ENCODE results near the gene ERF.

DNA sequence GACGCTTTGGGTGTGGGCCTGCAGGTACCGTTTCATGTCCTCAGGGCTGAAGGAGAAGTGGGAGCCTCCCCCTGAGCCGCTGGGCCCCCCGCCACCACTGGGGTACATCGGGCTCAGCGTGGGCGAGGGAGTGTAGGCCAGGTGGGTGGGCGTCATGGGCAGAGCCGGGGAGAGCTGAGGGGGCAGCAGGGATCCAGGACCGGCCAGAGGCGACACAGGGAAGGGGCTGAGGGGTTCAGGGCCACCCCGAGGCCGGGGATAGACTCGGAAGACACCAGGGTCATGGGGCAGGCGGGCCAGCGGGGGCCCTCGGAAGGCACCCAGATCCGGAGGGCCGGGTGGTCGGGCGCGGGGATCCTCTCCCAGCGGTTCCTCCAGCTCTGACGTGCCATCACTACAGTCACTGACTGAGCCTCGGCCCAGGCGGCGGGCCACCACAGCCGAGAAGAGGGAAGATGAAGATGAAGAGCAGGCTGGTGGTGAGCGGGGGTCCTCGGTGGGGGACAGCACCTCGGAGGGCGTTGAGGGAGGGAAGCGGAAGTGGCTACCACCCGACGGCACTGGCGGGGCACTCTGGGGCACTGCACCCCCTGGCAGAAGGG is 5.7 kb downstream of the ERF start:
- TF ChIP-seq EZH2 (IDR thresholded peaks at IDR 0.05; ENCODE audit: insufficient read depth, poor library complexity, severe bottlenecking) (no peak), EZH2phosphoT487 (IDR thresholded peaks at IDR 0.05; ENCODE audit: insufficient read depth, low read depth) (no peak)

Data from GM23248 (cell line).